K562 treated with DMSO at 1 percent for 4 hours (cell line): ENCODE results near the gene KDM1A. TPM values are rescaled to one million over a fixed set of nuclear protein-coding genes. Genes with fewer than 3 reads are reported as not detected.

Experiments used
- total RNA-seq: library from RNA; unstranded; fragments of 300-600 nt; gene quantifications from 2 replicates; pipeline ENCODE4 v1.2.3, GENCODE V29; 2022; ENCODE audit not compliant: insufficient read depth

KDM1A gene
- total RNA-seq = 137 and 197 TPM in 2 replicates

GRCh38 chr1:23019094-23019862, at the start of gene KDM1A:
KDM1A (plus strand) TSS chr1:23019468; CDS start chr1:23019597, 129 bp downstream.

GRCh38 chr1:22972760-22973159, 46.5 kb upstream of the KDM1A start, which contains the start of gene LACTBL1:
LACTBL1 (minus strand) TSS chr1:22972866; CDS start chr1:22972316, 550 bp downstream.

Other genes with a start within 250 kb of the KDM1A start
- gene LACTBL1, start 46.6 kb upstream of the KDM1A start, total RNA-seq = not detected in 2 replicates
- not detected in 2 replicates for gene TEX46, start 3.6 kb upstream of the KDM1A start, total RNA-seq
- gene LUZP1, start 149.4 kb downstream of the KDM1A start, total RNA-seq = 10.5 and 18.2 TPM in 2 replicates
- not detected in 2 replicates for gene HTR1D, start 198.0 kb downstream of the KDM1A start, total RNA-seq